HG02623 (cell line): ENCODE measurements around the gene MSRB2.
"Not testable (repeated sequence)": the region's sequence is repeated elsewhere in the genome, so short reads cannot be mapped to it uniquely, and the experiment has no call there.

Experiments used
- ATAC-seq: cut with Tn5 transposase; IDR thresholded peaks from one replicate; pipeline ENCODE4 v1.9.1; 2021; ENCODE audit warnings: moderate library complexity; ENCODE audit not compliant: unreplicated experiment

Gene MSRB2

GRCh38 chr10:23095404-23095965 lies at the start of gene MSRB2:
TSS of gene MSRB2 (plus strand) at chr10:23095579. CDS start at chr10:23095609, 30 bp downstream.
- ATAC-seq = peak; percentile 63

DNA sequence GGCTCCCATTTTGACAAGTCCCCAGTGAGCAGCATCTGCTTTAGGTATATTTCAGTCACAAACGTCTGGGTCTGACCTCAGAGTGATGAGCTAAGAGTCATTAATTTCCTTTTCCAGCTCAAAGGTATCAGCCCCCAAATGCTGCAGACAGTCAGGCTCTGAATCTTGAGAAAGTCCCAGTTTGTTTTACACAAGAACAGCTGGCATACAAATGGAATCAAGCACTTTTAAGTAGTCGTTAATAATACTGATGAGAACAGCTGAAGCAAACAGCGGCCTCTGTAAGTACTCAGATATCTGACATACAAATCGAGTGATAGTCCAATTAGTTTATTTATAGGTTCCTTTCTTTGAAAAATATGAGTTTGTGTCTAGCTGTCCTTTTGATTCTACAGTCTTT lies 49.4 kb upstream of the MSRB2 start:
- ATAC-seq = no peak

DNA sequence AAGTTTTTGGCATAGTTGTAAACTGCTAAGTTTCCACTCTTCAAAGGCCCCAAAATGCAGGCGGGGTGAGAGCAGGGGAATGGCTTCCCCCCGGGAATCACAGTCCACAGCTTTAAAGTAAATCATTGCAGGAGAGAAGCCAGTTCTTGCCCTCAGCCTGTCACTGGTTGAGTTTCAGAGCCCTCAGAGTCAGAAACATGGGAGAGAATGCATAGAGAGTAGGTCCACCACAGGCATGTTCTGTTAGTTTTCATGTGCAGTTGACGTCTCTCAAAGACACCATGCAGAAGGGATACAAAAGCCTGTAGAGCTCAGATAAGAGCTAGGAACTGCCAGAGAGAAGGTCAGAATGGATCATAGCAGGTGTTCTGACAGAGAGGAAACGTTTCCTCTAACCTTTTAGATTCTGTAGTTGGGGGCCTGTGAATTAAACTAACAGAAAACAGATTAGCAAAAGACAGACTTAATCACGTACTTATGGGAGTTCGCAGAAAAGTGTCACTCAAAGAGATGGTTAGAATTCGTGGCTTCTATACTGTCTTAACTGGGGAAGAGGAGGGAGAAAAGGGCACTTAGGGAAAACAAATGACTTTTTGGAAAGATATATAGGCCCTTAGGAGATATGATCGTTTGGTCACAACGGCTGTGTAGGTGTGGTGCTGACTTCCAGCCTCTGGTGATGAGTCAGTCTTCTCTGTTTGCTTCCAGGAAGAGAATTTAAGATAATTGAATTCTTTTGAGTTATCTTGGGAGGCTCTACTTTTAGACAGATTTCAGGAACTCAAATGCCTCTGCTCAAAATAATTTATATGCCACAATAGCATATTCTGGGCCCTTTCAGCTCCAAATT lies 48.0 kb upstream of the MSRB2 start:
- ATAC-seq = no peak

DNA sequence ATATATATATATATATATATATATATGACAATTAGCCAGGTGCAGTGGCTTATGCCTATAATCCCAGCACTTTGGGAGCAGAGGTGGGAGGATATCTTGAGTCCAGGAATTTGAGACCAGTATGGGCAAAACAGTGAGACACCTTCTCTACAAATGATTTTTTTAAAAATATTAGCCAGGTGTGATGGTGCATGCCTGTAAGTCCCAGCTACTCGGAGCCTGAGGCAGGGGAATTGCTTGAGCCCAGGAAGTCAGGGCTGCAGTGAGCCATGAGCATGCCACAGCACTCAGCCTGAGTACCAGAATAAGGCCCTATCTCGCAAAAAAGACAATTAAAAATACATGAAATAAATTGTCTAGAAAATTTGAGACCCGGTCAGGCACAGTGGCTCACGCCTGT lies 47.2 kb upstream of the MSRB2 start:
- ATAC-seq = no peak

GRCh38 chr10:23051278-23051677 lies 44.1 kb upstream of the MSRB2 start:
- ATAC-seq = no peak

DNA sequence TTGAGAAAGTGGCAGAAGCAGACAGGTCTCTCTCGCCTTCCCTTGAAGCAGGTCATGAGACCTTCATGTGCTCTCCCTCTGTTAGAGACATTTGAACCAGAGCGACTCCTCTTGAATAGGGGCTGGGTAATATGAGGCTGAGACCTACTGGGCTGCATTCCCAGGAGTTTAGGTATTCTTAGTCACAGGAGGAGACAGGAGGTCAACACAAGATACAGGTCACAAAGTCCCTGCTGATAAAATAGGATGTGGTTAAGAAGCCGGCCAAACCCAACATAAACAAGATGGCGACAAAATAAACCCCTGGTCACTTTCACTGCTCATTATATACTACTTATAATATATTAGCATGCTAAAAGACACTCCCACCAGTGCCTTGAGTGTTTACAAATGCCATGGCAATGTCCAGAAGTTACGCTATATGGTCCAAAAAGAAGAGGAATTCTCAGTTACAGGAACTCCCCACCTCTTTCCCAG lies 43.5 kb upstream of the MSRB2 start:
- no peak for ATAC-seq

- ATAC-seq = no peak
Observed at GRCh38 chr10:23053036-23053435, 42.3 kb upstream of the MSRB2 start.

DNA sequence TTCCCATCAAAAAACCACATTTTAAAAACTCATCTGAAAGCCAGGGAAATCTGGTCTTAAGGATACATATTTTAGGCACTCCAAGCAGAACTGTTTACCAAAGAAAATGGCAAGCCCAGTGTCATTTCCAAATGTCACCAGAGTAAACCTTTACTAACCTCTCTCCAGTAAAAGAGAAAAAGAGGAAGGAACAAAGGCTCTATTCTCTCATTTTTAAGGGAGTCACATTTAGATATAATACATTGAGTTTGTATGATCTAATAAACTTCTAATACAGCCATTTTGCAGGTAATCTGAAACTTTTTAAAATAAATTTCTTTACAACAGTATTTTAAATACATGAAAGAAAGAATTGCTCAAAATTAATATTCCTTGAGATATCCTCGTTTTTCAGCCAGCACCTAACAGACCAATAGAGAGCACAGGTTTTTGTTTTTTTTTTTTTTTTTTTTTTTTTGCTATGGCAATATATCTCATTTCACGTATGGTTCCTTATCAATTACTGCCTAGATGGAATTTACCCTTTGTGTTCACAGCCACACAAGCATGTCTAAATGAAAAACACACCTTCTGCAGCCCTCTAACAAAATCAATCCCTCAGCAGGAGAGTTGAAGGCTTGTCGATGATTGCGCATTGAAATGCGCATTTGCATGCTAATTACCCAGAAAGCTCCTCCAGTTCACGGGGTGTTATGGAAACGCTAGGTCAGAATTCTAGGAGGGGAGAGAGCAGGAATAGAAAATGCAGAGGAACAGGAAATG lies 39.8 kb upstream of the MSRB2 start:
- ATAC-seq = no peak

GRCh38 chr10:23056186-23056579 lies 39.2 kb upstream of the MSRB2 start:
- no peak for ATAC-seq

DNA sequence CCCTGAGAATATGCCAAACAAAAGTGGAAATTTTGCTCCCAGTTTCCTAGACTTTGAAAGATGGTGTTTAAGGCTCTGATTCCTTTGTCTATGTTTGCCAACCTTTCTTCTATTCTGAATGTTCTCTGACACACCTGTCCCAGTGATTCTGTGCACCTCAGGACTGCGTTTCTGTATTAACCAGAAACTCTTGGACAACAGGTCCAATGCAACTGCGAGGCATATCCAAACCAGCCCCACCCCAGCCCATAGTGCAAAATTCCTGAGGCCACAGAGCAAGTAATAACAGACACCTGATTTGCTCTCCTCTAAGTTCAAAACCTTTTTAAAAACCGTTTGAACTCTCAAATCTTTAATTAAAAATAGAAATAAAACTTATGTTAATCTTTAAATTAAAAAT lies 37.0 kb upstream of the MSRB2 start:
- no peak for ATAC-seq

DNA sequence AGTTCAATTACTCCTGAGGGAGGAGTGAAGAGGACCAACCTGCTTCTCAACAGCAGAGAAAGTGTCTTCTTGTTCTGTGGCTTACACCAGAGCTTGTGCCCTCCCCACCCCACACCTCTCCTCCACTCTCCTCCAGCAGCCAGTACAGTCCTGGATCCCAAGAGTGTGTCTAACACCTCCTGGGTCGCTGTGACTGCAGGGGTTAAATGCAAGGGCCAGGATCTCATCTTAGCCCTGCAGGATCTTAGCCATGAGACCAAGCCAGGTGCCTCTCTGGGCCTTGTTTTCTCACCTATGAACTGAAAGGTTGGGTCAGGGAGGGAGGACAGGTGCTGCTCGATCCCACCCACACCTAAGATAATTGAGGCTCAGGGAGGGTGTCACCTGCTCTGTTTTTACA lies 34.5 kb upstream of the MSRB2 start:
- no peak for ATAC-seq

GRCh38 chr10:23063045-23063972 lies 32.1 kb upstream of the MSRB2 start:
- no peak for ATAC-seq

GRCh38 chr10:23063973-23064812 lies 31.2 kb upstream of the MSRB2 start:
- no peak for ATAC-seq

DNA sequence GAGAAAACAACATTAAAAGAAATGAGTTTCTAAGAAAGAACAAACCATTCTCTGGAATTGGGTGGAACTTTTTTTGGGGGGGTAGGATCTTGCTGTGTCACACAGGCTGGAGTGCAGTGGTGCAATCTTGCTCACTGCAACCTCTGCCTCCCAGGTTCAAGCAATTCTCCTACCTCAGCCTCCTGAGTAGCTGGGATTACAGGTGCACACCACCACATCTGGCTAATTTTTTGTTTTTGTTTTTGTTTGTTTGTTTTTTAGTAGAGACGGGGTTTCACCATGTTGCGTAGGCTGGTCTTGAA lies 30.6 kb upstream of the MSRB2 start:
- not testable (repeated sequence) for ATAC-seq

DNA sequence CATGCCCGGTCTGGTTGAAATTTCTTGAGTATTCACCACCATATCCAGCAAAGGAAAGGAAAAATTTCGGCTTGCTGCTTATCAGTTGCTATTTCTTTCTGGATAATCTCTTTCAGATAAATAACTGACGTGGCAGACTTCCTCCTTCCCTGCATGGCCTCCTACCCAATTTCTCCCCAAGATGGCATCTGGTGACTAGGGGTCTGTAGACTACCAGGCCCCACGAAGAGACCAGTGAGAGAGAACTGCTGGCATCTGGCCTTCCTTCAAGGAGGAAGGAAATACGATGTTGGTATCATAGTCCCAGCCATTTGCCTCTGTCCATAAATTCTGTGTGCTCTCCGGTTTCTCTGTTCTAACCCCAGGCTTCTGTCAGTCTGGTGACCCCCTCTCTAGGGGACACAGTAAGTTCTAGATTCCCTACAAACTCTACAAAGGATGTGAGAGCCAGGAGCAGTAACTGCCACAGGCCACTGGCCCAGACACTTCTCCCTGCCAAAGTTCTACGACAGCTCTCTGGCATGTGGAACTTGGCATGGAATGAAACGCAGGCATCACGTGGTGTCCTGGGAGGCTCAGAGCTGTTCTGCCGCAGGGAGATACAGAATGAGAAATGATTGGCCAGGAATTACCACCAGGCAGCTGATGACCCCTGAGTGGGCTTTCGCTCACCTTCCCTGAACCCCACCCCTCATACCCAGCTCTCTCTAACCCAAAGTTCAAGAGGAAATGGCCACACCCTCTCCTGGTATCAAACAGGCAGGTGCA lies 30.0 kb upstream of the MSRB2 start:
- no peak for ATAC-seq

GRCh38 chr10:23067337-23067736 lies 28.0 kb upstream of the MSRB2 start:
- ATAC-seq = no peak

DNA sequence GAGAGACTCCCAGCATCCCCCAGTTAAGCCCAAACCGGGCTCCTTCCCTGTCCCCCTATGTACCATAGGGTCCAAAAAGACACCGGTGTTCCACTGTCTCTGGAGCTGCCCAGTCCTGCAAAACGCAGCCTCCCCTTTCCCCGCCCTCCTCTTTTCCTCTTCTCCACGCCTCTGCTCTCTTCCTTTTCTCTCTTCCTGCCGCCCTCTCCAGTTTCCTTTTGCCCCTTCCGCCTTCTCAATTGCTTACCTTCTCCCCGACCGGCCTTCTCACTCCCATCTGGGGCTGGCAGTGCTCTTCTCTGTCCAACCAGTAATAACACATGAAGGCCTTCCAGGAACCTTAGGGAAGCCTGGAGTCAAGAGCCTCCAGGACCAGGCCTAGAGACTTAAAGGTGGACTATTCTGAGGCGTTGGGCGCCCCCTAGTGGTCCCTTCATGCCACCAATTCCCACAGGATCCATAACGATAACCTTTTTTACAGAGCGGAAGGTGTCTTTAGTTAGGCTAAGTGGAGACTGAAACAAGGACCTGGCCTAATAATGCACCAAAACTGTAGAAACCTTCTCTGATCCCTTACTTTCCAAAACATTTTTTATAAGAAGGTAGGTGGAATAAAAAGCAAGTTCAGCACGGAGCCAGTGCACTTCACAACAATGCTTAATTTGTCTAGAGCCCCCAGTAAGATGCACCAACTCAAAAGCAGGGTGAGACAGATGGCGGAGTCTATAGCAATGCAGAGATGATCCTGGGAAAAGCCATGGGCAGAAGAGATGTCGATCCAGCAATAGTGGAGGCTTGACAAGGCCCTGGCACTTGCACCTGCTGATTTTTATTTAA lies 27.2 kb upstream of the MSRB2 start:
- ATAC-seq = peak; percentile 48
